Keratinocyte (primary cell): Measurements from ENCODE around the gene STPG2. TPM values are rescaled to one million over a fixed set of nuclear protein-coding genes. Genes with fewer than 3 reads are reported as not detected.

ENCODE experiments used
- DNase-seq: peaks from one replicate; pipeline ENCODE4 v3.0.0-alpha.2; 2011; ENCODE audit warnings: low read depth, missing footprints, low spot score
- FAIRE-seq: peaks from 2 replicates; lab custom pipeline; 2011; peaks lifted over from hg19 to GRCh38; lab: Jason Lieb, UNC
- H2AFZ ChIP-seq: 2 replicates; pipeline ENCODE4 v1.6.0; 2012; ENCODE audit warnings: low read length, control low read depth, inconsistent platforms; ENCODE audit not compliant: control insufficient read depth
- H3K27ac ChIP-seq: 2 replicates; pipeline ENCODE4 v1.5.1; 2011; ENCODE audit warnings: low read length; ENCODE audit not compliant: control insufficient read depth, insufficient read depth
- H3K27me3 ChIP-seq: 3 replicates; pipeline ENCODE4 v1.6.0; 2011; ENCODE audit warnings: low read length; ENCODE audit not compliant: control insufficient read depth, insufficient read depth; ENCODE audit errors: extremely low read depth
- H3K36me3 ChIP-seq, 2 experiments: 2 replicates in 1 of 2; 3 replicates in 1 of 2; pipeline ENCODE4 v1.5.1; 2011; ENCODE audit warnings: low read length in 2 of 2, mild to moderate bottlenecking in 1 of 2; ENCODE audit not compliant: control insufficient read depth in 2 of 2, insufficient read depth in 2 of 2; ENCODE audit errors: extremely low read depth in 1 of 2
- H3K4me1 ChIP-seq: 3 replicates; pipeline ENCODE4 v1.5.1; 2011; ENCODE audit warnings: low read length; ENCODE audit not compliant: control insufficient read depth, insufficient read depth; ENCODE audit errors: extremely low read depth
- H3K4me2 ChIP-seq: 3 replicates; pipeline ENCODE4 v1.6.0; 2011; ENCODE audit warnings: low read depth, low read length; ENCODE audit not compliant: control insufficient read depth, insufficient read depth; ENCODE audit errors: extremely low read depth
- H3K4me3 ChIP-seq, 3 experiments: fragments of 200-600 bp in 1 of 3; sonication (generic) in 1 of 3; 2 replicates in 2 of 3; 3 replicates in 1 of 3; pipeline ENCODE4 v1.5.1; 2011 to 2016; ENCODE audit warnings: low read length in 3 of 3, mild to moderate bottlenecking in 3 of 3, control low read depth in 2 of 3, inconsistent platforms in 1 of 3, low read depth in 1 of 3, mixed read lengths in 1 of 3, mixed run types in 1 of 3, moderate library complexity in 1 of 3; ENCODE audit not compliant: control insufficient read depth in 2 of 3, insufficient read depth in 2 of 3; ENCODE audit errors: extremely low read depth in 1 of 3
- H3K79me2 ChIP-seq: 2 replicates; pipeline ENCODE4 v1.6.0; 2012; ENCODE audit warnings: low read length; ENCODE audit not compliant: control insufficient read depth, insufficient read depth
- H3K9ac ChIP-seq: 3 replicates; pipeline ENCODE4 v1.6.0; 2011; ENCODE audit warnings: low read length; ENCODE audit not compliant: control insufficient read depth, insufficient read depth; ENCODE audit errors: extremely low read depth
- H3K9me1 ChIP-seq: 3 replicates; pipeline ENCODE4 v1.6.0; 2011; ENCODE audit warnings: low read length; ENCODE audit not compliant: control insufficient read depth, insufficient read depth; ENCODE audit errors: extremely low read depth
- H3K9me3 ChIP-seq: 2 replicates; pipeline ENCODE4 v1.5.1; 2012; ENCODE audit warnings: low read depth, low read length; ENCODE audit not compliant: control insufficient read depth
- H4K20me1 ChIP-seq: 3 replicates; pipeline ENCODE4 v1.6.0; 2011; ENCODE audit warnings: low read length; ENCODE audit not compliant: control insufficient read depth, insufficient read depth; ENCODE audit errors: extremely low read depth
- CTCF ChIP-seq, 3 experiments: IDR thresholded peaks in 1 of 3; conservative IDR thresholded peaks in 1 of 3; optimal IDR thresholded peaks in 1 of 3; 2 replicates in 2 of 3; 3 replicates in 1 of 3; pipeline versions ENCODE3 to v1.5.1; 2011; ENCODE audit warnings: low read length in 3 of 3, mild to moderate bottlenecking in 3 of 3, moderate library complexity in 2 of 3, control low read depth in 1 of 3, inconsistent platforms in 1 of 3; ENCODE audit not compliant: insufficient read depth in 2 of 3; ENCODE audit errors: extremely low read depth in 1 of 3
- EZH2 ChIP-seq: IDR thresholded peaks from one replicate; pipeline ENCODE4 v1.6.1; 2012; ENCODE audit warnings: inconsistent platforms, mild to moderate bottlenecking, low read length, moderate library complexity
- dilution Hi-C: fragments of 300-500 bp; cut with MboI; formaldehyde crosslinking; loops from one replicate; pipeline ENCODE4 v1.7.0; 2020; ENCODE audit warnings: low sequenced_read_pairs; ENCODE audit not compliant: extremely low pct_ligation_motif_present
- polyA plus RNA-seq, 5 experiments: library from polyadenylated mRNA; depleted of rRNA in 3 of 5; stranded (reverse) in 3 of 5; stranded (forward) in 1 of 5; unstranded in 1 of 5; fragments of >200 nt; gene quantifications; 1 replicate in 1 of 5; 2 replicates in 3 of 5; 3 replicates in 1 of 5; pipeline versions ENCODE4 v1.2.1 to v1.2.3, GENCODE V29; 2011 to 2012; ENCODE audit warnings: missing spikeins in 2 of 5, low read depth in 1 of 5, low replicate concordance in 1 of 5

STPG2 gene
- polyA plus RNA-seq, 1 donor (not counting 4 experiments of a cell fraction or from before 2014, with no cell fraction given): 0.07 TPM

GRCh38 chr4:97942137-97942536 lies 201.1 kb downstream of the STPG2 start:
- H3K9ac ChIP-seq: no peak overlapping the region
- no peaks in the 10 kb centered on the region for H3K9me1 ChIP-seq
- peak overlapping the region; percentile 29 for H3K4me2 ChIP-seq
- DNase-seq: peak; percentile 21
- H3K4me3 ChIP-seq: no peak overlapping the region
- H3K27ac ChIP-seq: peak overlapping the region; percentile 64
- H3K27me3 ChIP-seq: no peaks in the 10 kb centered on the region
- peaks cover 11% of the 10 kb centered on the region for H3K4me1 ChIP-seq
- TF ChIP-seq EZH2 (no peak), CTCF (optimal IDR thresholded peaks at IDR 0.05 in 1 of 3, IDR thresholded peaks at IDR 0.05 in 1 of 3, conservative IDR thresholded peaks at IDR 0.05 in 1 of 3; ENCODE audit: extremely low read depth in 1 of 3, insufficient read depth in 2 of 3, low read length in 3 of 3) (no peak)
- no peak for FAIRE-seq
- H3K9me3 ChIP-seq: peaks cover 6% of the 10 kb centered on the region
- no peaks in the 10 kb centered on the region for H3K79me2 ChIP-seq
- H4K20me1 ChIP-seq: no peaks in the 10 kb centered on the region
- H2AFZ ChIP-seq: no peak overlapping the region
- no peaks in the 10 kb centered on the region for H3K36me3 ChIP-seq
- dilution Hi-C loops: no loop called here

GRCh38 chr4:97938141-97938540 lies 205.1 kb downstream of the STPG2 start:
- peaks cover 6% of the 10 kb centered on the region for H3K9me3 ChIP-seq
- no peak overlapping the region for H3K4me2 ChIP-seq
- H2AFZ ChIP-seq: no peak overlapping the region
- no peaks in the 10 kb centered on the region for H3K36me3 ChIP-seq
- H4K20me1 ChIP-seq: no peaks in the 10 kb centered on the region
- no peak overlapping the region for H3K9ac ChIP-seq
- H3K27me3 ChIP-seq: no peaks in the 10 kb centered on the region
- no peak overlapping the region for H3K4me3 ChIP-seq
- FAIRE-seq (no peak), DNase-seq (no peak)
- H3K9me1 ChIP-seq: no peaks in the 10 kb centered on the region
- no peaks in the 10 kb centered on the region for H3K79me2 ChIP-seq
- no peak for TF ChIP-seq EZH2
- no peak overlapping the region for H3K27ac ChIP-seq
- H3K4me1 ChIP-seq: peaks cover 11% of the 10 kb centered on the region
- dilution Hi-C loops: no loop called here

- FAIRE-seq: no peak
- no peaks in the 10 kb centered on the region for H3K9me1 ChIP-seq
Observed at GRCh38 chr4:97924341-97924958, 218.8 kb downstream of the STPG2 start.

More at GRCh38 chr4:97924341-97924958, 218.8 kb downstream of the STPG2 start:
- TF ChIP-seq CTCF (optimal IDR thresholded peaks at IDR 0.05 in 1 of 3, IDR thresholded peaks at IDR 0.05 in 1 of 3, conservative IDR thresholded peaks at IDR 0.05 in 1 of 3; ENCODE audit: extremely low read depth in 1 of 3, insufficient read depth in 2 of 3, low read length in 3 of 3) (no peak), EZH2 (no peak)
- Histone ChIP-seq H3K27ac (no peak overlapping the region), H3K4me3 (no peak overlapping the region), H3K79me2 (no peaks in the 10 kb centered on the region), H3K4me1 (no peaks in the 10 kb centered on the region), H3K9ac (no peak overlapping the region), H3K36me3 (no peaks in the 10 kb centered on the region), H3K27me3 (no peaks in the 10 kb centered on the region), H2AFZ (no peak overlapping the region), H3K4me2 (no peak overlapping the region), H3K9me3 (no peaks in the 10 kb centered on the region), H4K20me1 (no peaks in the 10 kb centered on the region)
- dilution Hi-C loops: no loop called here
- DNase-seq: no peak
